Measurements from ENCODE around the gene ZNF326. TPM values are rescaled to one million over a fixed set of nuclear protein-coding genes. Genes with fewer than 3 reads are reported as not detected.
A peak's percentile ranks its signal among the peaks of the same experiment; 100 is the strongest.

Gene ZNF326
- total RNA-seq, 8 experiments from 2014 or later: 18.6 to 45.4 (median 32.4) TPM

DNA sequence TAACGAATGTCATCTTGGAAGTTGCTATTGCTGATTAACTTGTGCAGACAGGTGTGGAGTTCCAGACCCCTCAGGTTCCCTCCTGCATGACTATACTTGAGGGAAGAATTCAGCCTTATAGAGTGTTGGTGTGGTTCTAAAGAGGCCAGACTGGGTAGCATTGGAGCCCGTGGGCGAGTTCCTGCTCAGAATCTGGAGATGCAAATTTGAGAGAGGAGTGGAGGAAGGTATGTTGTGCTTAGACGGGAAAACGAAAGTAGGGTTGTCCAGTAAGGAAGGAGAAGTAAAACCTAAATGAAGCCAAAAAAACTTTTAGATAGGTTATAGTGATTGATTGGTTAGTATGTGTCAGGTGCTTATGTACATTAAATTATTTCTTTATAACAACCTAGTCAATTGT lies 79.2 kb downstream of the ZNF326 start:
- peak in 2 of 8 experiments; percentile 52 to 53 for ATAC-seq (replicated peaks in 6 of 8)
- no peak overlapping the region for H3K4me3 ChIP-seq
- WGBS, 10 experiments: 26 to 89% (median 70%) methylated on average over 1 to 5 of the region's 5 CpGs; no CpG with 5 or more reads in 1 of the 10 experiments
- in situ Hi-C loops (cut with MboI; ENCODE audit: low pct_unique_long_range_greater_than_20kb in 2 of 9, low sequenced_read_pairs in 9 of 9, unreplicated experiment in 9 of 9): no loop called here
- no peak overlapping the region for H3K27ac ChIP-seq
- peaks cover 0 to 6% of the 10 kb centered on the region in 2 donors for H3K4me1 ChIP-seq (replicated peaks in 1 of 2)

DNA sequence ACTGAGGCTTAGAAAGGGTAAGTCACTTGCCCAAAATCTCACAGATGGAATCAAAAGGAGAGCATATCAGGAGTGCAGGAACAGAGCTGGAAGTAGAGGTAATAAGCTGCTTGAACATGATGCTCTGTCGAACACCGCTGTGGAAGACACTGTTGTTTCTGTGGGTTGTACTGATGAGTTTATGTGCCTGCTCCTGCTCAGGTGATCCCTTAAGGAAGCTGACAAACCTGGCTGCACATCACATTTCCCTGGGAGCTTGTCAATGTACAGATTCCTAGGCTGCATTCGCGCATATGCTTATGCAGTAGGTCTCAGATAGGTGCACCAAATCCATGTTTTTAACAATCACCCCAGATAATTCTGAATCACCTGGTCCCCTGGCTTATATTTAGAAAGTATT lies 79.7 kb downstream of the ZNF326 start:
- Histone ChIP-seq H3K4me1 (replicated peaks in 1 of 2) (peaks cover 0 to 6% of the 10 kb centered on the region in 2 donors), H3K4me3 (no peak overlapping the region), H3K27ac (no peak overlapping the region)
- no peak for ATAC-seq (replicated peaks in 6 of 8)
- 10 to 89% (median 86%) methylated on average over 3 to 4 of the region's 4 CpGs; no CpG with 5 or more reads in 4 of the 10 experiments for WGBS, 10 experiments
- in situ Hi-C loops (cut with MboI; ENCODE audit: low pct_unique_long_range_greater_than_20kb in 2 of 9, low sequenced_read_pairs in 9 of 9, unreplicated experiment in 9 of 9): no loop called here

DNA sequence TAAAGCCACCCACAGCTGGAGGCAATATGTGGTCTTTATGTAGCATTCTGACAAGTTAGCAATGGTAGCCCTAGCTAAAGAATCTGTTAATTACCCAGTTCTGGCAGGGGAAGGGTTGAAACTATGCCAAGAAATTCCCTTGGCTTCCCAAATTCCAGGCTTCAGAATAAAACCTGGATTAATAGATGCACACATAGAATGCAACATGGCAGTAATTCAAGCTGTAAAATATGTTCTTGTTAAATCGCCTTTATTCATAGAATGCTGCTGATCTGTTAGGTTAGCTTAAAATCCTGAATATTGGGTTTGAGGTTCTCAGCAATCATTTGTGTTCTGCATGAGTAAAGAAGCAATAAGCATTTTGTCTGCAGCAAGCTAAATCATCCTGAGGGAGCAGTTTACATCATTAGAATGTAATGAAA lies 80.1 kb downstream of the ZNF326 start:
- in situ Hi-C loops (cut with MboI; ENCODE audit: low pct_unique_long_range_greater_than_20kb in 2 of 9, low sequenced_read_pairs in 9 of 9, unreplicated experiment in 9 of 9): no loop called here
- peak in 3 of 8 experiments; percentile 55 to 84 (median 67) for ATAC-seq (replicated peaks in 6 of 8)
- no peak overlapping the region for H3K27ac ChIP-seq
- 0 to 89% (median 48%) methylated on average over 1 of the region's 1 CpG; no CpG with 5 or more reads in 2 of the 10 experiments for WGBS, 10 experiments
- H3K4me1 ChIP-seq (replicated peaks in 1 of 2): peaks cover 0 to 6% of the 10 kb centered on the region in 2 donors
- no peak overlapping the region for H3K4me3 ChIP-seq

DNA sequence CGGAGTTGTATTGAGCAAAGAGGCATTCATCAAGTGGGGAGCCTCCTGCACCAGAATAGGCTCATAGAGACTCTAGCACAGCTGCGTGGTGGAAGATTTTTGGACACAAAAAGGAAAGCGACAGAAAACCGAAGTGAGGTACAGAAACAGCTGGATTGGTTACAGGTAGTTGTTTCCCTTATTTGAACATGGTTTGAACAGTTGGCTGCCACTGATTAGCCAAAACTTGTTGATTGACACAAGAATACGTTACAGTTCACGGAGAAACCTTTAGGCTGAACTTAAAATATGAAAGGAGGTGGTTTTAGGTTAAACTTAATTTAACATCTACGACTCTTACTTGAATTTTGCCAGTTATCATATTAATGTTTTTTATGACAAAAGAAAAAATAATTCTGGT lies 89.1 kb downstream of the ZNF326 start:
- 0 to 100% (median 88%) methylated on average over 1 to 7 of the region's 7 CpGs for WGBS, 10 experiments

More for the DNA sequence above, 89.1 kb downstream of the ZNF326 start:
- Histone ChIP-seq H3K4me3 (no peak overlapping the region), H3K4me1 (replicated peaks in 1 of 2) (no peaks in the 10 kb centered on the region), H3K27ac (no peak overlapping the region)
- in situ Hi-C loops (cut with MboI; ENCODE audit: low pct_unique_long_range_greater_than_20kb in 2 of 9, low sequenced_read_pairs in 9 of 9, unreplicated experiment in 9 of 9): no loop called here
- ATAC-seq (replicated peaks in 6 of 8): no peak

Other genes with a start within 250 kb of the ZNF326 start
- 10 to 100 TPM; 13.2 to 69.1 (median 51.0) TPM for gene LRRC8D, start 174.1 kb upstream of the ZNF326 start, total RNA-seq